Measurements from ENCODE around the gene PIH1D1. TPM values are rescaled to one million over a fixed set of nuclear protein-coding genes. Genes with fewer than 3 reads are reported as not detected.

PIH1D1 gene
- total and polyA plus RNA-seq, 2 of the 13 experiments (the other 11 are each of a cell fraction or from before 2014, with no cell fraction given) = 110 to 137 TPM

GRCh38 chr19:49473868-49474541 is 22.4 kb upstream of the PIH1D1 start, which contains the start of gene FLT3LG (continued):
- TF ChIP-seq POLR2A (IDR thresholded peaks at IDR 0.05; ENCODE audit: insufficient read depth in 1 of 2, low read depth in 2 of 2, low read length in 2 of 2) (0 out of 4 replicates have a peak, but pooled peaks of 1 of the 2 experiments have one; percentile 30), ZSCAN12 (CRISPR knock-in tag; IDR thresholded peaks at IDR 0.05) (no peak), HINFP (CRISPR knock-in tag; IDR thresholded peaks at IDR 0.05; ENCODE audit: low read depth) (0 out of 2 replicates have a peak, but pooled peaks have one; percentile 21), ZNF225 (CRISPR knock-in tag; IDR thresholded peaks at IDR 0.05) (0 out of 2 replicates have a peak, but pooled peaks have one; percentile 52), MLLT10 (CRISPR knock-in tag; IDR thresholded peaks at IDR 0.05) (no peak), NFKB2 (CRISPR knock-in tag; IDR thresholded peaks at IDR 0.05; ENCODE audit: borderline replicate concordance) (no peak), MEIS1 (CRISPR knock-in tag; IDR thresholded peaks at IDR 0.05; ENCODE audit: borderline replicate concordance) (no peak; the same call in 1 of the 2 replicates), KDM1A (CRISPR knock-in tag; IDR thresholded peaks at IDR 0.05) (no peak), CCAR2 (optimal IDR thresholded peaks at IDR 0.05; ENCODE audit: low read depth, low read length) (no peak), ETV5 (CRISPR knock-in tag; IDR thresholded peaks at IDR 0.05; ENCODE audit: borderline replicate concordance) (0 out of 2 replicates have a peak, but pooled peaks have one; percentile 12), PRDM4 (CRISPR knock-in tag; IDR thresholded peaks at IDR 0.05; ENCODE audit: borderline replicate concordance) (no peak), ZNF263 (CRISPR knock-in tag; IDR thresholded peaks at IDR 0.05) (no peak), CREB3 (CRISPR knock-in tag; IDR thresholded peaks at IDR 0.05) (no peak), ELF4 (CRISPR knock-in tag; IDR thresholded peaks at IDR 0.05; ENCODE audit: borderline replicate concordance) (no peak), ZNF17 (CRISPR knock-in tag; IDR thresholded peaks at IDR 0.05) (no peak), ZNF775 (CRISPR knock-in tag; IDR thresholded peaks at IDR 0.05; ENCODE audit: borderline replicate concordance) (no peak), NR2C2 (CRISPR knock-in tag; IDR thresholded peaks at IDR 0.05; ENCODE audit: borderline replicate concordance) (no peak), PHF20 (CRISPR knock-in tag; IDR thresholded peaks at IDR 0.05) (0 out of 2 replicates have a peak, but pooled peaks have one; percentile 9), HBP1 (CRISPR knock-in tag; IDR thresholded peaks at IDR 0.05; ENCODE audit: low read depth) (peak; percentile 84; the same call in 1 of the 2 replicates)
